T-cell (primary cell): ENCODE data around the gene VTA1. TPM values are rescaled to one million over a fixed set of nuclear protein-coding genes. Genes with fewer than 3 reads are reported as not detected.
"Not testable (repeated sequence)": the region's sequence is repeated elsewhere in the genome, so short reads cannot be mapped to it uniquely, and the experiment has no call there.

Experiments
- ATAC-seq, 4 experiments: fragments of 200-7000 bp in 3 of 4; fragments of 150-1000 bp in 1 of 4; cut with Tn5 transposase; replicated peaks in 1 of 4; 1 replicate in 3 of 4; 2 replicates in 1 of 4; pipeline ENCODE4 v1.10.0; 2021; ENCODE audit warnings: moderate library complexity in 3 of 4, mild to moderate bottlenecking in 2 of 4, moderate number of reproducible peaks in 1 of 4
- CTCF ChIA-PET, 2 donors: fragments of 300-600 bp; sonication (Branson Sonifier 250); formaldehyde crosslinking; loops; one replicate each; lab custom pipeline; 2022; ENCODE audit warnings: antibody characterized with exemption in 2 of 2; lab: Charles Lee
- POLR2A ChIA-PET, 2 donors: fragments of 300-600 bp; sonication (Branson Sonifier 250); formaldehyde crosslinking; loops; one replicate each; lab custom pipeline; 2022; ENCODE audit warnings: antibody characterized with exemption in 2 of 2; lab: Charles Lee
- DNase-seq, 35 experiments: peaks; one replicate each; pipeline versions ENCODE4 v3.0.0 to v3.0.0-alpha.2; 2013 to 2023
- H3K27ac ChIP-seq: one replicate; pipeline ENCODE4 v1.5.1; 2013; ENCODE audit warnings: low read length
- H3K27me3 ChIP-seq, 2 experiments: replicated peaks in 1 of 2; 1 replicate in 1 of 2; 2 replicates in 1 of 2; pipeline versions ENCODE4 v1.6.1 to v1.7.0; 2013; ENCODE audit warnings: low read length in 1 of 2, mixed read lengths in 1 of 2; ENCODE audit not compliant: control insufficient read depth in 2 of 2, insufficient read depth in 2 of 2; ENCODE audit errors: extremely low read depth in 1 of 2
- H3K36me3 ChIP-seq, 2 donors: 1 replicate in 1 of 2; 2 replicates in 1 of 2; pipeline versions ENCODE4 v1.6.1 to v1.7.0; 2013; ENCODE audit warnings: low read length in 1 of 2; ENCODE audit not compliant: control insufficient read depth in 2 of 2, insufficient read depth in 1 of 2; ENCODE audit errors: extremely low read depth in 1 of 2
- H3K4me1 ChIP-seq, 2 experiments: 1 replicate in 1 of 2; 2 replicates in 1 of 2; pipeline versions ENCODE4 v1.6.1 to v1.7.0; 2013; ENCODE audit warnings: low read length in 2 of 2, mixed read lengths in 1 of 2; ENCODE audit not compliant: insufficient read depth in 2 of 2, control insufficient read depth in 1 of 2; ENCODE audit errors: extremely low read depth in 1 of 2
- H3K4me3 ChIP-seq, 2 donors: 1 replicate in 1 of 2; 2 replicates in 1 of 2; pipeline versions ENCODE4 v1.5.1 to v1.7.0; 2013; ENCODE audit warnings: mild to moderate bottlenecking in 2 of 2, low read length in 1 of 2, moderate library complexity in 1 of 2; ENCODE audit not compliant: control insufficient read depth in 1 of 2; ENCODE audit errors: extremely low read depth in 1 of 2
- H3K9me3 ChIP-seq: 2 replicates; pipeline ENCODE4 v1.7.0; 2013
- H3K27ac Mint-ChIP-seq, 2 donors: one replicate each; pipeline ENCODE4 v1.8.0; 2020 to 2021; ENCODE audit warnings: mild to moderate bottlenecking in 2 of 2, mixed read lengths in 2 of 2
- H3K27me3 Mint-ChIP-seq, 2 donors: one replicate each; pipeline ENCODE4 v1.8.0; 2021 to 2022; ENCODE audit warnings: mixed read lengths in 2 of 2
- H3K36me3 Mint-ChIP-seq: one replicate; pipeline ENCODE4 v1.8.0; 2021; ENCODE audit warnings: mixed read lengths
- H3K4me1 Mint-ChIP-seq, 3 donors: one replicate each; pipeline ENCODE4 v1.8.0; 2020 to 2022; ENCODE audit warnings: mixed read lengths in 3 of 3, mild to moderate bottlenecking in 1 of 3
- H3K4me3 Mint-ChIP-seq, 3 donors: one replicate each; pipeline ENCODE4 v1.8.0; 2020 to 2022; ENCODE audit warnings: mild to moderate bottlenecking in 3 of 3, mixed read lengths in 3 of 3, moderate library complexity in 3 of 3
- H3K9me3 Mint-ChIP-seq, 3 donors: one replicate each; pipeline ENCODE4 v1.8.0; 2020 to 2022; ENCODE audit warnings: mixed read lengths in 3 of 3
- WGBS: methylation state at CpG from one replicate; pipeline ENCODE4 v1.1.5; 2013; ENCODE audit warnings: missing lambda C conversion rate; ENCODE audit not compliant: insufficient coverage; 5-methylcytosine and 5-hydroxymethylcytosine counted together
- total RNA-seq, 35 experiments: library from RNA in 6 of 35; stranded (reverse) in 6 of 35; fragments of 120-200 nt in 1 of 35; gene quantifications; one replicate each; pipeline versions ENCODE4 v1.2.1 to v1.2.4 and lab custom pipeline; 2013 to 2026

Gene VTA1
- total RNA-seq, 5 donors from 2014 or later (not counting 1 experiment from before 2014, with no cell fraction given), result 19.2 to 31.5 (median 29.0) TPM

DNA sequence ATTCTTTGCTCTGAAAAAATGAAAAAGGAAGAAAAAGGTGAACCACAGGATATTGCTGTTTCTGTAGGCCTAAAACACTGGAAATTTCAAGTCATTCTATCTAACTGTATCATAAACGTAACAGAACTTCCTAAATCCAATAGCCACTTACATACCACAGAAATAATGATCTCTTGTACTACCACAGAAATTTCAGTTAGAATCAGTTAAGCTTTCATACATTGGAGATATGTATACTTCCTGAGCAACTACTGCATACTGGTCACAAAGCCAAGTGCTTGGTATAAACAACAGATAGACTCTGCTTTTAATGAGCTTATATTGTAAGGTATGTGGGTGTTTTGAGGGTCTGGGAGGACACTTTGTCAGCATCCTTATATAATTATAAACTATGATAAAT lies 38.6 kb downstream of the VTA1 start:
- ChIA-PET CTCF (interaction anchor here in 1 of 2 donors (1.3 to 2.5 kb wide), 3 partner anchors 11 to 29 kb away, joined by 4 to 8 read pairs (median 6); no protein-coding TSS in a partner anchor), POLR2A (no interaction called here)
- no peak for DNase-seq
- Histone ChIP-seq H3K4me1 (no peaks in the 10 kb centered on the region), H3K4me3 (no peak overlapping the region), H3K27me3 (no peaks in the 10 kb centered on the region), H3K9me3 (no peaks in the 10 kb centered on the region), H3K36me3 (peaks cover 0 to 14% of the 10 kb centered on the region in 2 donors), H3K27ac (no peak overlapping the region)
- Mint-ChIP-seq H3K27me3 (no peaks in the 10 kb centered on the region), H3K4me3 (no peak overlapping the region), H3K27ac (peak overlapping the region in 1 of 2 donors; percentile 63), H3K4me1 (peaks cover 15 to 44% (median 25%) of the 10 kb centered on the region in 3 donors), H3K36me3 (peaks cover 28% of the 10 kb centered on the region), H3K9me3 (no peaks in the 10 kb centered on the region)
- ATAC-seq, result no peak
- WGBS, result no CpG with 5 or more reads among the region's 1 CpG

DNA sequence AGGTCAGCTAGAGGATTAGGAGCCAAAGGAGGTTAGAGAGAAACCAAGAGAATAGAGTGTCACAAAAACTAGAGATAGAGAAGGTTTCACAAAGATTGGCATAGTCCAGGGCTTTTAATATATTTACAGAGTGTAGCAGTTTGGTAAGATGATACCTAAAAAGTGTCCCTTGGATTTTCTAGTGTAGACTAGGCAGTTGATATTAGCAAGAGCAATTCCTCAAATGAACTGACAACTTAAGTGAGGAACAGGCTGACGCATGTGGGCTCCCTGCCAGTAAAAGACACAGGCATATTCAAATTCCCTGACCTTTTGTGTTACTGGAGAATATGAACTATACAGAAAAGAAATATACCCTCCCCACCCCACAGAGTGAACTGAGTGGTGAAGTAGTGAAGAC lies 40.1 kb downstream of the VTA1 start:
- CTCF ChIA-PET, result interaction anchor here (0.6 to 2.5 kb wide), 5 partner anchors 10 to 98 kb away, joined by 3 to 8 read pairs (median 5); no protein-coding TSS in a partner anchor
- no peak for DNase-seq
- no CpG with 5 or more reads among the region's 1 CpG for whole genome bisulfite sequencing
- H3K4me1 ChIP-seq, result no peaks in the 10 kb centered on the region
- peaks cover 11 to 37% (median 29%) of the 10 kb centered on the region in 3 donors for H3K4me1 Mint-ChIP-seq
- H3K9me3 ChIP-seq, result no peaks in the 10 kb centered on the region
- H3K9me3 Mint-ChIP-seq, result no peaks in the 10 kb centered on the region
- POLR2A ChIA-PET, result no interaction called here
- H3K27me3 Mint-ChIP-seq, result no peaks in the 10 kb centered on the region
- no peaks in the 10 kb centered on the region for H3K27me3 ChIP-seq
- peaks cover 0 to 11% of the 10 kb centered on the region in 2 donors for H3K36me3 ChIP-seq
- H3K4me3 Mint-ChIP-seq, result no peak overlapping the region
- no peak for ATAC-seq
- H3K4me3 ChIP-seq, result no peak overlapping the region
- no peak overlapping the region for H3K27ac ChIP-seq
- peaks cover 20% of the 10 kb centered on the region for H3K36me3 Mint-ChIP-seq
- H3K27ac Mint-ChIP-seq, result peak overlapping the region in 1 of 2 donors; percentile 4

DNA sequence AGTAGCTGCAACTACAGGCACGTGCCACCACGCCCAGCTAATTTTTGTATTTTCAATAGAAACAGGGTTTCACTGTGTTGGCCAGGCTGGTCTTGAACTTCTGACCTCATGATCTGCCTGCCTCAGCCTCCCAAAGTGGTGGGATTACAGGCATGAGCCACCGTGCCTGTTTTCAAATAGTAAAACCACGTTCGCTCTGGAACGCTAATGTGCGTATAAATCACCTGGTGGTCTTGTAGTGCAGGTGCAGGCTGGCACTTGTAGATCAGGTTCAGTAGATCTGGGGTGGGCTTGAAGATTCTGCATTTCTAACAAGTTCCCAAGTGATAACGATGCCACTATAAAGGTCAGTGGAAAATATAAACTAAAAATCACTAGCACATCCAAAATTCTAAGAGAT lies 41.3 kb downstream of the VTA1 start:
- H3K9me3 Mint-ChIP-seq, H3K27me3 ChIP-seq, H3K4me3 Mint-ChIP-seq, ATAC-seq, H3K9me3 ChIP-seq, H3K27me3 Mint-ChIP-seq, H3K4me3 ChIP-seq, H3K27ac ChIP-seq, H3K27ac Mint-ChIP-seq, H3K4me1 ChIP-seq, H3K36me3 ChIP-seq: not testable (repeated sequence)
- Mint-ChIP-seq H3K4me1 (peaks cover 18 to 35% (median 32%) of the 10 kb centered on the region in 3 donors), H3K36me3 (peaks cover 16% of the 10 kb centered on the region)
- WGBS, result 99% methylated on average over 7 of the region's 8 CpGs
- ChIA-PET CTCF (interaction anchor here in 1 of 2 donors (0.5 to 0.7 kb wide), 2 partner anchors 1035 to 1579 kb away, joined by 3 to 7 read pairs; no protein-coding TSS in a partner anchor), POLR2A (interaction anchor here in 1 of 2 donors (0.7 kb wide), 1 partner anchor 10 kb away, joined by 6 read pairs; no protein-coding TSS in a partner anchor)
- peak in 1 of 35 experiments; percentile 8 for DNase-seq

DNA sequence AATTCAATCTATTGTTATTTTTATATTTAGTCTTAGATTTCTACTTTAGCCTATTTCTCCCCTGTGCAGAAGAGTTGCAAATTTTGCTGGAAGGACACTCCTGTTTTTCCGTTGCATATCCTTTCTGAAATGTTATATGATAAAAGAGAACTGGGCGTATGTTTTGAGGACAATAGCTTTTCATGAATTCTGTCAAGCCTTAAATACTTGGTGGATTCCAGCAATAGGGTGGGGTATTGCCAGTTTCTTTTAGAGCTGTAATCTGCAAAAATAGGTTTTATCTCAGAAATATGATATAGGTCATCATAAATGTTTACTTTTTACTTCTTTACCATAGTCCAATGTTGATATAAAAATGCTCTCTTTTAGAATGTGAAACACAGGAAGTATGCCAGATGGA lies 42.0 kb downstream of the VTA1 start:
- H3K36me3 ChIP-seq, result peaks cover 0 to 6% of the 10 kb centered on the region in 2 donors
- no peak overlapping the region for H3K4me3 ChIP-seq
- Mint-ChIP-seq H3K27me3 (no peaks in the 10 kb centered on the region), H3K36me3 (peaks cover 20% of the 10 kb centered on the region), H3K9me3 (no peaks in the 10 kb centered on the region), H3K27ac (no peak overlapping the region), H3K4me1 (peaks cover 24 to 43% (median 38%) of the 10 kb centered on the region in 3 donors), H3K4me3 (no peak overlapping the region)
- no peak overlapping the region for H3K27ac ChIP-seq
- POLR2A ChIA-PET, result no interaction called here
- ATAC-seq (no peak), DNase-seq (no peak)
- no peaks in the 10 kb centered on the region for H3K27me3 ChIP-seq
- 93% methylated on average over 2 of the region's 2 CpGs for WGBS
- no peaks in the 10 kb centered on the region for H3K9me3 ChIP-seq
- peaks cover 0 to 4% of the 10 kb centered on the region in 2 experiments for H3K4me1 ChIP-seq
- CTCF ChIA-PET, result no interaction called here

DNA sequence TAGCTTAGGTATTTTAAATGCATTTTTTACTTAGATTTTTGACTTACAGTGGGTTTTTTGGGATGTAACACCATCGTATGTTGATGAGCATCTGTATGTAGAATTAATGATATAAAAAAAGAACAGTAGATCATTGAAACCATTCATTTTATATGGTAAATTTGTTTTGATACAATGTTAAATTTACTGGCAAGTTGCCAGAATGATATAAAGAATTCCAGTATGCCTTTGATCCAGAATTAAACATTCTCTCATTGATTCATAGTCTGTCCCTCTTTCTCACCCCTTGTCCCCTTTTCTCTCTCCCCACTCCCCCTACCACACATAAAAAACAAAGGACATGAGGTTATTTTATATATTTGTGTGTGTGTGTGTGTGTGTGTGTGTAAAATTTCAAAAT lies 45.3 kb downstream of the VTA1 start:
- POLR2A ChIA-PET, result no interaction called here
- no CpG with 5 or more reads among the region's 1 CpG for WGBS
- no peaks in the 10 kb centered on the region for H3K27me3 ChIP-seq
- no peak overlapping the region for H3K27ac ChIP-seq
- H3K4me1 ChIP-seq, result peaks cover 0 to 13% of the 10 kb centered on the region in 2 experiments
- H3K4me3 ChIP-seq, result no peak overlapping the region
- H3K4me3 Mint-ChIP-seq, result no peak overlapping the region
- H3K36me3 Mint-ChIP-seq, result peaks cover 24% of the 10 kb centered on the region
- CTCF ChIA-PET, result no interaction called here
- H3K27ac Mint-ChIP-seq, result no peak overlapping the region
- peaks cover 49 to 55% (median 51%) of the 10 kb centered on the region in 3 donors for H3K4me1 Mint-ChIP-seq
- H3K36me3 ChIP-seq, result peaks cover 0 to 6% of the 10 kb centered on the region in 2 donors
- DNase-seq, result no peak
- H3K9me3 ChIP-seq, result no peaks in the 10 kb centered on the region
- no peaks in the 10 kb centered on the region for H3K27me3 Mint-ChIP-seq
- H3K9me3 Mint-ChIP-seq, result no peaks in the 10 kb centered on the region
- no peak for ATAC-seq

DNA sequence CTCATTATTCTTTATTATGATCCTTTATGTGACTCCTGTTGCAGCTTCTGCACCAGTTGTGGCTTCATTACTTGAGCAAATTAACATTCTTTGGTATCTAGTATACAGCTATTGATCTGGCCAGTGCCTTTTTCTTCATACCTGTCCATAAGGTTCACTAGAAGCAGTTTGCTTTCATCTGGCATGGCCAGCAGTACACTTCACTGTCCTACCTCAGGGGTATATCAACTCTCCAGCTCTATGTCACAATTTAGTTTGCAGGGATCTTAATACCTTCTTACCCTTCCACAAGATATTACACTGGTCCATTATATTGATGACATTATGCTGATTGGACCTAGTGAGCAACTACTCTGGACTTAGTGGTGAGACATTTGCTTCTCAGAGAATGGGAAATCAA lies 46.6 kb downstream of the VTA1 start:
- peaks cover 26% of the 10 kb centered on the region for H3K36me3 Mint-ChIP-seq
- Histone ChIP-seq H3K27me3 (no peaks in the 10 kb centered on the region), H3K36me3 (peaks cover 0 to 10% of the 10 kb centered on the region in 2 donors), H3K4me3 (no peak overlapping the region), H3K27ac (no peak overlapping the region), H3K9me3 (no peaks in the 10 kb centered on the region), H3K4me1 (peaks cover 0 to 13% of the 10 kb centered on the region in 2 experiments)
- CTCF ChIA-PET, result no interaction called here
- POLR2A ChIA-PET, result no interaction called here
- H3K27ac Mint-ChIP-seq, result no peak overlapping the region
- DNase-seq, result no peak
- peaks cover 49 to 59% (median 51%) of the 10 kb centered on the region in 3 donors for H3K4me1 Mint-ChIP-seq
- no peaks in the 10 kb centered on the region for H3K27me3 Mint-ChIP-seq
- H3K9me3 Mint-ChIP-seq, result no peaks in the 10 kb centered on the region
- no peak overlapping the region for H3K4me3 Mint-ChIP-seq
- ATAC-seq, result no peak
